LoVo (cell line): ENCODE measurements around the gene FER.
A peak's percentile ranks its signal among the peaks of the same experiment; 100 is the strongest.

Experiments
- DNase-seq: peaks from one replicate; pipeline ENCODE4 v3.0.0-alpha.2; 2016; ENCODE audit warnings: low spot score

Gene FER

GRCh38 chr5:109177782-109178181 is 430.1 kb downstream of the FER start:
- no peak for DNase-seq

- DNase-seq = no peak
These were observed 433.0 kb downstream of the FER start for GRCh38 chr5:109180668-109181067.

- no peak for DNase-seq
These were observed 439.1 kb downstream of the FER start for GRCh38 chr5:109186759-109187158.

GRCh38 chr5:109191153-109191558 is 443.5 kb downstream of the FER start:
- peak; percentile 59 for DNase-seq

GRCh38 chr5:109192027-109192426 is 444.3 kb downstream of the FER start:
- no peak for DNase-seq

GRCh38 chr5:109192555-109193281 is 445.0 kb downstream of the FER start:
- peak; percentile 47 for DNase-seq

GRCh38 chr5:109195667-109196066 is 448.0 kb downstream of the FER start:
- DNase-seq = no peak

GRCh38 chr5:109196087-109196822 is 448.6 kb downstream of the FER start:
- no peak for DNase-seq

GRCh38 chr5:109196823-109197160 is 449.1 kb downstream of the FER start:
- no peak for DNase-seq

- DNase-seq = no peak
These were observed 451.6 kb downstream of the FER start for GRCh38 chr5:109199289-109199688.

- DNase-seq = no peak
These were observed 452.3 kb downstream of the FER start for GRCh38 chr5:109199799-109200620.

- no peak for DNase-seq
These were observed 467.3 kb downstream of the FER start for GRCh38 chr5:109215040-109215439.

- no peak for DNase-seq
These were observed 471.1 kb downstream of the FER start for GRCh38 chr5:109218818-109219217.

GRCh38 chr5:109223531-109223930 is 475.8 kb downstream of the FER start:
- DNase-seq = no peak

GRCh38 chr5:109224276-109224882 is 476.7 kb downstream of the FER start:
- DNase-seq = no peak

GRCh38 chr5:109225716-109226625 is 478.3 kb downstream of the FER start:
- DNase-seq = no peak

- no peak for DNase-seq
These were observed 482.7 kb downstream of the FER start for GRCh38 chr5:109230369-109230768.

GRCh38 chr5:109231331-109231730 is 483.6 kb downstream of the FER start:
- no peak for DNase-seq

- no peak for DNase-seq
These were observed 486.7 kb downstream of the FER start for GRCh38 chr5:109234381-109234780.

- no peak for DNase-seq
These were observed 491.8 kb downstream of the FER start for GRCh38 chr5:109239456-109239855.

GRCh38 chr5:109242518-109242917 is 494.8 kb downstream of the FER start:
- no peak for DNase-seq
